H1 (cell line): ENCODE measurements around the gene OSTN. TPM values are rescaled to one million over a fixed set of nuclear protein-coding genes. Genes with fewer than 3 reads are reported as not detected.

Experiments
- CHD1 ChIP-seq: IDR thresholded peaks from 2 replicates; pipeline ENCODE4 v1.6.1; 2012; ENCODE audit warnings: low read depth, low read length, improper control_type of control experiment
- KDM1A ChIP-seq: fragments of 200-600, 300-600 bp; sonication (generic); IDR thresholded peaks from 2 replicates; pipeline ENCODE4 v1.7.1; 2016; ENCODE audit warnings: mild to moderate bottlenecking, low read length, borderline replicate concordance
- KDM5A ChIP-seq: fragments of 200-600 bp; IDR thresholded peaks from 2 replicates; pipeline ENCODE4 v1.7.1; 2012; ENCODE audit warnings: mild to moderate bottlenecking, low read length, inconsistent platforms, mixed read lengths
- NANOG ChIP-seq: IDR thresholded peaks from 2 replicates; pipeline ENCODE4 v1.6.1; 2011; ENCODE audit warnings: low read length, low read depth, mild to moderate bottlenecking, inconsistent platforms; ENCODE audit not compliant: insufficient read depth, poor library complexity, severe bottlenecking
- RFX5 ChIP-seq: IDR thresholded peaks from 2 replicates; pipeline ENCODE4 v1.6.1; 2011; ENCODE audit warnings: low read depth, low read length, improper control_type of control experiment, borderline replicate concordance
- SIN3A ChIP-seq, 2 experiments: IDR thresholded peaks in 1 of 2; conservative IDR thresholded peaks in 1 of 2; 2 replicates each; pipeline ENCODE4 v1.6.1; 2011 to 2012; ENCODE audit warnings: low read length in 2 of 2, improper control_type of control experiment in 1 of 2, low read depth in 1 of 2, mild to moderate bottlenecking in 1 of 2
- SP4 ChIP-seq: IDR thresholded peaks from 2 replicates; pipeline ENCODE4 v1.6.1; 2012; ENCODE audit warnings: low read length, inconsistent platforms
- YY1 ChIP-seq: IDR thresholded peaks from 2 replicates; pipeline ENCODE4 v1.6.1; 2011; ENCODE audit warnings: low read depth, mild to moderate bottlenecking, low read length
- polyA plus RNA-seq, 7 experiments: library from polyadenylated mRNA; depleted of rRNA in 3 of 7; stranded (reverse) in 5 of 7; unstranded in 2 of 7; fragments of >200 nt in 5 of 7; fragments of 200-250 nt in 2 of 7; gene quantifications; 1 replicate in 5 of 7; 2 replicates in 1 of 7; 4 replicates in 1 of 7; pipeline versions ENCODE4 v1.2.1 to v1.2.3, GENCODE V29; 2011 to 2013; ENCODE audit warnings: missing spikeins in 2 of 7, mixed read lengths in 2 of 7
- total RNA-seq: library from RNA; stranded (reverse); fragmentation: NEBNext Ultra II Directional; extraction: Animal tissue kit (Norgen Biotek cat#: 25700); gene quantifications from 2 replicates; pipeline ENCODE4 v1.2.1, GENCODE V29; 2021
- TF ChIP-seq, protein P1 (sequence below): fragments of 300-600 bp; sonication (generic); IDR thresholded peaks from 2 replicates; pipeline ENCODE4 v1.7.1; 2012; ENCODE audit warnings: low read length, moderate library complexity, mild to moderate bottlenecking, inconsistent platforms; ENCODE audit not compliant: insufficient replicate concordance

OSTN gene
- total and polyA plus RNA-seq, 2 of the 8 experiments (the other 6 are each of a cell fraction or from before 2014, with no cell fraction given) = not detected

GRCh38 chr3:191216510-191216909 lies 17.5 kb downstream of the OSTN start (continued):
- TF ChIP-seq, protein P1, sequence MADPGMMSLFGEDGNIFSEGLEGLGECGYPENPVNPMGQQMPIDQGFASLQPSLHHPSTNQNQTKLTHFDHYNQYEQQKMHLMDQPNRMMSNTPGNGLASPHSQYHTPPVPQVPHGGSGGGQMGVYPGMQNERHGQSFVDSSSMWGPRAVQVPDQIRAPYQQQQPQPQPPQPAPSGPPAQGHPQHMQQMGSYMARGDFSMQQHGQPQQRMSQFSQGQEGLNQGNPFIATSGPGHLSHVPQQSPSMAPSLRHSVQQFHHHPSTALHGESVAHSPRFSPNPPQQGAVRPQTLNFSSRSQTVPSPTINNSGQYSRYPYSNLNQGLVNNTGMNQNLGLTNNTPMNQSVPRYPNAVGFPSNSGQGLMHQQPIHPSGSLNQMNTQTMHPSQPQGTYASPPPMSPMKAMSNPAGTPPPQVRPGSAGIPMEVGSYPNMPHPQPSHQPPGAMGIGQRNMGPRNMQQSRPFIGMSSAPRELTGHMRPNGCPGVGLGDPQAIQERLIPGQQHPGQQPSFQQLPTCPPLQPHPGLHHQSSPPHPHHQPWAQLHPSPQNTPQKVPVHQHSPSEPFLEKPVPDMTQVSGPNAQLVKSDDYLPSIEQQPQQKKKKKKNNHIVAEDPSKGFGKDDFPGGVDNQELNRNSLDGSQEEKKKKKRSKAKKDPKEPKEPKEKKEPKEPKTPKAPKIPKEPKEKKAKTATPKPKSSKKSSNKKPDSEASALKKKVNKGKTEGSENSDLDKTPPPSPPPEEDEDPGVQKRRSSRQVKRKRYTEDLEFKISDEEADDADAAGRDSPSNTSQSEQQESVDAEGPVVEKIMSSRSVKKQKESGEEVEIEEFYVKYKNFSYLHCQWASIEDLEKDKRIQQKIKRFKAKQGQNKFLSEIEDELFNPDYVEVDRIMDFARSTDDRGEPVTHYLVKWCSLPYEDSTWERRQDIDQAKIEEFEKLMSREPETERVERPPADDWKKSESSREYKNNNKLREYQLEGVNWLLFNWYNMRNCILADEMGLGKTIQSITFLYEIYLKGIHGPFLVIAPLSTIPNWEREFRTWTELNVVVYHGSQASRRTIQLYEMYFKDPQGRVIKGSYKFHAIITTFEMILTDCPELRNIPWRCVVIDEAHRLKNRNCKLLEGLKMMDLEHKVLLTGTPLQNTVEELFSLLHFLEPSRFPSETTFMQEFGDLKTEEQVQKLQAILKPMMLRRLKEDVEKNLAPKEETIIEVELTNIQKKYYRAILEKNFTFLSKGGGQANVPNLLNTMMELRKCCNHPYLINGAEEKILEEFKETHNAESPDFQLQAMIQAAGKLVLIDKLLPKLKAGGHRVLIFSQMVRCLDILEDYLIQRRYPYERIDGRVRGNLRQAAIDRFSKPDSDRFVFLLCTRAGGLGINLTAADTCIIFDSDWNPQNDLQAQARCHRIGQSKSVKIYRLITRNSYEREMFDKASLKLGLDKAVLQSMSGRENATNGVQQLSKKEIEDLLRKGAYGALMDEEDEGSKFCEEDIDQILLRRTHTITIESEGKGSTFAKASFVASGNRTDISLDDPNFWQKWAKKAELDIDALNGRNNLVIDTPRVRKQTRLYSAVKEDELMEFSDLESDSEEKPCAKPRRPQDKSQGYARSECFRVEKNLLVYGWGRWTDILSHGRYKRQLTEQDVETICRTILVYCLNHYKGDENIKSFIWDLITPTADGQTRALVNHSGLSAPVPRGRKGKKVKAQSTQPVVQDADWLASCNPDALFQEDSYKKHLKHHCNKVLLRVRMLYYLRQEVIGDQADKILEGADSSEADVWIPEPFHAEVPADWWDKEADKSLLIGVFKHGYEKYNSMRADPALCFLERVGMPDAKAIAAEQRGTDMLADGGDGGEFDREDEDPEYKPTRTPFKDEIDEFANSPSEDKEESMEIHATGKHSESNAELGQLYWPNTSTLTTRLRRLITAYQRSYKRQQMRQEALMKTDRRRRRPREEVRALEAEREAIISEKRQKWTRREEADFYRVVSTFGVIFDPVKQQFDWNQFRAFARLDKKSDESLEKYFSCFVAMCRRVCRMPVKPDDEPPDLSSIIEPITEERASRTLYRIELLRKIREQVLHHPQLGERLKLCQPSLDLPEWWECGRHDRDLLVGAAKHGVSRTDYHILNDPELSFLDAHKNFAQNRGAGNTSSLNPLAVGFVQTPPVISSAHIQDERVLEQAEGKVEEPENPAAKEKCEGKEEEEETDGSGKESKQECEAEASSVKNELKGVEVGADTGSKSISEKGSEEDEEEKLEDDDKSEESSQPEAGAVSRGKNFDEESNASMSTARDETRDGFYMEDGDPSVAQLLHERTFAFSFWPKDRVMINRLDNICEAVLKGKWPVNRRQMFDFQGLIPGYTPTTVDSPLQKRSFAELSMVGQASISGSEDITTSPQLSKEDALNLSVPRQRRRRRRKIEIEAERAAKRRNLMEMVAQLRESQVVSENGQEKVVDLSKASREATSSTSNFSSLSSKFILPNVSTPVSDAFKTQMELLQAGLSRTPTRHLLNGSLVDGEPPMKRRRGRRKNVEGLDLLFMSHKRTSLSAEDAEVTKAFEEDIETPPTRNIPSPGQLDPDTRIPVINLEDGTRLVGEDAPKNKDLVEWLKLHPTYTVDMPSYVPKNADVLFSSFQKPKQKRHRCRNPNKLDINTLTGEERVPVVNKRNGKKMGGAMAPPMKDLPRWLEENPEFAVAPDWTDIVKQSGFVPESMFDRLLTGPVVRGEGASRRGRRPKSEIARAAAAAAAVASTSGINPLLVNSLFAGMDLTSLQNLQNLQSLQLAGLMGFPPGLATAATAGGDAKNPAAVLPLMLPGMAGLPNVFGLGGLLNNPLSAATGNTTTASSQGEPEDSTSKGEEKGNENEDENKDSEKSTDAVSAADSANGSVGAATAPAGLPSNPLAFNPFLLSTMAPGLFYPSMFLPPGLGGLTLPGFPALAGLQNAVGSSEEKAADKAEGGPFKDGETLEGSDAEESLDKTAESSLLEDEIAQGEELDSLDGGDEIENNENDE = no peak
- TF ChIP-seq CHD1 = no peak
- no peak for TF ChIP-seq NANOG
- TF ChIP-seq KDM1A = no peak
- no peak for TF ChIP-seq SIN3A (conservative IDR thresholded peaks at IDR 0.05 in 1 of 2, IDR thresholded peaks at IDR 0.05 in 1 of 2; ENCODE audit: low read depth in 1 of 2, low read length in 2 of 2)
- TF ChIP-seq RFX5 = no peak
- no peak for TF ChIP-seq SP4
- no peak for TF ChIP-seq KDM5A
- no peak for TF ChIP-seq YY1
